ENCODE measurements around the gene SORCS1. TPM values are rescaled to one million over a fixed set of nuclear protein-coding genes. Genes with fewer than 3 reads are reported as not detected.

The SORCS1 gene
- total RNA-seq, 1 donor from 2014 or later: 0.23 TPM

DNA sequence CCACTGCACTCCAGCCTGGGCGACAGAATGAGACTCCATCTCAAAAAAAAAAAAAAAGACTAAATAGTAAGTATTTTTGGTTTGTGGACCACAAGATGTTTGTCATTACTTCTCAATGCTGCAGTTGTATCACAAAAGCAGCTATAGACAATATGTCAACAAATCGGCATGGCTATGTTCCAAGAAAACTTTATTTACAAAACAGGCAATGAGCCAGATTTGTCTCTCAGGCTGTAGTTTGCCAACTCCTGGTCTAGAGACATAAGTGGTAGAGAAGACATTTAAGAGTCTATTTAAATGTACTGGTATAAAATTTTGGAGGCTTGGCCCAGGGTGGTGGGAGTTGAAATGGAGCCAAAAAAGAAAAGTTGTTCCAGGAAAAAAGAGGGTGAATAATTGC, 185.8 kb downstream of the SORCS1 start:
- H3K27me3 ChIP-seq: no peaks in the 10 kb centered on the region
- H3K9me3 ChIP-seq: no peaks in the 10 kb centered on the region
- intact Hi-C loops (cut with DNase I): no loop called here
- H3K4me3 ChIP-seq: no peak overlapping the region
- H3K27ac ChIP-seq: no peak overlapping the region
- H3K4me1 ChIP-seq: no peaks in the 10 kb centered on the region
- no peak for DNase-seq
- TF ChIP-seq, protein P1, sequence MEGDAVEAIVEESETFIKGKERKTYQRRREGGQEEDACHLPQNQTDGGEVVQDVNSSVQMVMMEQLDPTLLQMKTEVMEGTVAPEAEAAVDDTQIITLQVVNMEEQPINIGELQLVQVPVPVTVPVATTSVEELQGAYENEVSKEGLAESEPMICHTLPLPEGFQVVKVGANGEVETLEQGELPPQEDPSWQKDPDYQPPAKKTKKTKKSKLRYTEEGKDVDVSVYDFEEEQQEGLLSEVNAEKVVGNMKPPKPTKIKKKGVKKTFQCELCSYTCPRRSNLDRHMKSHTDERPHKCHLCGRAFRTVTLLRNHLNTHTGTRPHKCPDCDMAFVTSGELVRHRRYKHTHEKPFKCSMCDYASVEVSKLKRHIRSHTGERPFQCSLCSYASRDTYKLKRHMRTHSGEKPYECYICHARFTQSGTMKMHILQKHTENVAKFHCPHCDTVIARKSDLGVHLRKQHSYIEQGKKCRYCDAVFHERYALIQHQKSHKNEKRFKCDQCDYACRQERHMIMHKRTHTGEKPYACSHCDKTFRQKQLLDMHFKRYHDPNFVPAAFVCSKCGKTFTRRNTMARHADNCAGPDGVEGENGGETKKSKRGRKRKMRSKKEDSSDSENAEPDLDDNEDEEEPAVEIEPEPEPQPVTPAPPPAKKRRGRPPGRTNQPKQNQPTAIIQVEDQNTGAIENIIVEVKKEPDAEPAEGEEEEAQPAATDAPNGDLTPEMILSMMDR (IDR thresholded peaks at IDR 0.05): no peak
- no peaks in the 10 kb centered on the region for H3K36me3 ChIP-seq
- ATAC-seq: no peak

- no peak for DNase-seq
- intact Hi-C loops (cut with DNase I): no loop called here
- no peaks in the 10 kb centered on the region for H3K36me3 ChIP-seq
- no peaks in the 10 kb centered on the region for H3K4me1 ChIP-seq
- no peak overlapping the region for H3K4me3 ChIP-seq
- no peaks in the 10 kb centered on the region for H3K27me3 ChIP-seq
- H3K9me3 ChIP-seq: no peaks in the 10 kb centered on the region
- ATAC-seq: no peak
- no peak overlapping the region for H3K27ac ChIP-seq
- TF ChIP-seq, protein P1 (IDR thresholded peaks at IDR 0.05): no peak
These were observed 190.8 kb downstream of the SORCS1 start for GRCh38 chr10:106973716-106974115.

- Histone ChIP-seq H3K27ac (no peak overlapping the region), H3K9me3 (no peaks in the 10 kb centered on the region), H3K4me3 (no peak overlapping the region), H3K27me3 (no peaks in the 10 kb centered on the region), H3K4me1 (no peaks in the 10 kb centered on the region), H3K36me3 (no peaks in the 10 kb centered on the region)
- TF ChIP-seq, protein P1 (IDR thresholded peaks at IDR 0.05): no peak
- DNase-seq (no peak), ATAC-seq (no peak)
- intact Hi-C loops (cut with DNase I): no loop called here
These were observed 191.2 kb downstream of the SORCS1 start for GRCh38 chr10:106973288-106973687.

DNA sequence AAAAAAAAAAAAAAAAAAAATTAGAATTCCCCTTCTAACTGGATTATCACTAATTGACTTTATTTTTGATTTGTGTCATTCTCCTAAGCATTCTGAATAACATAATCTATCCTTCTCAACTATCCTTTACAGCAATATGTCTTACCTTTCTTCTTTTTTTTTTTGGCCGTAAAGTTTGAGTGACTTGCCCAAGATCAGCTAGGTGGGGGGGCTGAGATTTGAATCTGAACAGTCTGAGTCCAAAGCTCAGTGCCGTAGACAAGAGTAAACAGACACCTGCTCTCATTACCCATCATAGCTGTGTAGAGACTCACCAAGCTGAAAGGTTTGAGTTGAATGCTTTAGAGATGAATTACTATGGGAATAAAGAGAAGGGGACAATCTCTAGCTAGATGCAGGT, 192.1 kb downstream of the SORCS1 start:
- no peaks in the 10 kb centered on the region for H3K9me3 ChIP-seq
- ATAC-seq (no peak), DNase-seq (no peak)
- H3K4me1 ChIP-seq: no peaks in the 10 kb centered on the region
- TF ChIP-seq, protein P1 (IDR thresholded peaks at IDR 0.05): no peak
- no peaks in the 10 kb centered on the region for H3K27me3 ChIP-seq
- no peak overlapping the region for H3K27ac ChIP-seq
- intact Hi-C loops (cut with DNase I): no loop called here
- no peaks in the 10 kb centered on the region for H3K36me3 ChIP-seq
- H3K4me3 ChIP-seq: no peak overlapping the region

DNA sequence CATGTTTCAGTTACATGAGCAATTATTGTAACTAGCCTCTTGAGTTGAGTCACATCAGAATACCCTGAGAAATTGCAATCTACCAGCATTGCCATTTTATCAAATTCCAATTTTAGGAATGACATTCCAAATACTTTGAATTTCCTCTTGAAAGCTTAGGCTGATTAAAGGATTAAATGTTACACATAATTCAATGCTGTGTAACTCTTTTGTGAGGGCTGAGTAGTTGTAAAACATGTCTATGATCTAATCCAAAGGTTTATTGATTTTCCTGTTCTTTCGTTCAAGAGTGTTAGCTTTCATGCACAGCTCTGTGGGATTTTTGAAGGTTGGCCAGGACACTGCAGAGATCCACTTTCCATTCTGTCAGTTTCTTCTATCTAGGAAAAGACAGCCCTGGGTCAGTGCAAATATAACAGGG, 193.1 kb downstream of the SORCS1 start:
- no peak overlapping the region for H3K4me3 ChIP-seq
- DNase-seq (no peak), ATAC-seq (no peak)
- no peak overlapping the region for H3K27ac ChIP-seq
- H3K4me1 ChIP-seq: no peaks in the 10 kb centered on the region
- TF ChIP-seq, protein P1 (IDR thresholded peaks at IDR 0.05): no peak
- intact Hi-C loops (cut with DNase I): no loop called here
- no peaks in the 10 kb centered on the region for H3K9me3 ChIP-seq
- H3K27me3 ChIP-seq: no peaks in the 10 kb centered on the region
- H3K36me3 ChIP-seq: no peaks in the 10 kb centered on the region

GRCh38 chr10:106967452-106967851, 197.1 kb downstream of the SORCS1 start:
- no peaks in the 10 kb centered on the region for H3K9me3 ChIP-seq
- intact Hi-C loops (cut with DNase I): no loop called here
- TF ChIP-seq, protein P1 (IDR thresholded peaks at IDR 0.05): no peak
- no peak overlapping the region for H3K4me3 ChIP-seq
- DNase-seq (no peak), ATAC-seq (no peak)
- no peaks in the 10 kb centered on the region for H3K36me3 ChIP-seq
- H3K27me3 ChIP-seq: no peaks in the 10 kb centered on the region
- no peaks in the 10 kb centered on the region for H3K4me1 ChIP-seq
- H3K27ac ChIP-seq: no peak overlapping the region
